Prostate gland (tissue), 2 donors: ENCODE measurements around the gene HIF1AN.

Source experiments
- CTCF ChIP-seq, 4 experiments: fragments of 200-600 bp in 2 of 4; fragments of 450-650 bp in 2 of 4; sonication (generic) in 2 of 4; IDR thresholded peaks; 1 replicate in 3 of 4; 2 replicates in 1 of 4; pipeline ENCODE4 v1.5.1; 2016 to 2019; ENCODE audit warnings: antibody characterized with exemption in 4 of 4, mild to moderate bottlenecking in 2 of 4, moderate library complexity in 2 of 4
- POLR2AphosphoS5 ChIP-seq: sonication (generic); formaldehyde crosslinking; IDR thresholded peaks from one replicate; pipeline ENCODE4 v1.6.1; 2017; ENCODE audit warnings: antibody characterized with exemption

DNA sequence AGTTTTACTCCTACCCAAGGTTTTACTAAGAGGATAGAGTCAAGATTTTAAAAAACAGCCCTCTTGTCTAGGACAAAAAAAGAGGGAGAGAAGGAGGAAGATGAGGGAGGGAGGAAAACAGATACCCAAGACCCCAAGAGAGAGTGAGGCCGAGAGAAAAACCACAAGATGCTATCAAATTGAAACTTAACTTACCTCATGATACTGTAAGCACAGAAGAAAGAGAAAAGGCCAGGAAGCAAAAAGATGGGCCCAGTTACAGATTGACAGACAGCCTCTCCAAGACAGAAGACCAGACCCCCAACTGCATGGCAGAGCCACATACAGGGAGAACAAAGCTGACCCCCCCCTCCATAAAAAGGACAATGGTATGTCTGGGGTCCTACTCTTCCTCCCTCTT lies 27.5 kb upstream of the HIF1AN start:
- TF ChIP-seq POLR2AphosphoS5 (no peak), CTCF (IDR thresholded peaks at IDR 0.05) (no peak)
